ENCODE results near the gene ADPRS.
A peak's percentile ranks its signal among the peaks of the same experiment; 100 is the strongest.

ADPRS gene

GRCh38 chr1:36132029-36132428 lies 43.3 kb downstream of the ADPRS start:
- ATAC-seq (no peak), DNase-seq (ENCODE audit: low spot score in 2 of 2) (no peak)
- no peak overlapping the region for H3K27ac Mint-ChIP-seq
- H3K4me3 Mint-ChIP-seq: no peak overlapping the region
- peaks cover 14% of the 10 kb centered on the region for H3K4me1 Mint-ChIP-seq
- no peaks in the 10 kb centered on the region for H3K9me3 Mint-ChIP-seq
- peaks cover 10% of the 10 kb centered on the region for H3K36me3 Mint-ChIP-seq

GRCh38 chr1:36133484-36133883 lies 44.8 kb downstream of the ADPRS start:
- no peak for ATAC-seq
- no peak overlapping the region for H3K27ac Mint-ChIP-seq
- peaks cover 10% of the 10 kb centered on the region for H3K4me1 Mint-ChIP-seq
- H3K4me3 Mint-ChIP-seq: no peak overlapping the region
- H3K36me3 Mint-ChIP-seq: peaks cover 24% of the 10 kb centered on the region
- no peak for DNase-seq (ENCODE audit: low spot score in 2 of 2)
- no peaks in the 10 kb centered on the region for H3K9me3 Mint-ChIP-seq

DNA sequence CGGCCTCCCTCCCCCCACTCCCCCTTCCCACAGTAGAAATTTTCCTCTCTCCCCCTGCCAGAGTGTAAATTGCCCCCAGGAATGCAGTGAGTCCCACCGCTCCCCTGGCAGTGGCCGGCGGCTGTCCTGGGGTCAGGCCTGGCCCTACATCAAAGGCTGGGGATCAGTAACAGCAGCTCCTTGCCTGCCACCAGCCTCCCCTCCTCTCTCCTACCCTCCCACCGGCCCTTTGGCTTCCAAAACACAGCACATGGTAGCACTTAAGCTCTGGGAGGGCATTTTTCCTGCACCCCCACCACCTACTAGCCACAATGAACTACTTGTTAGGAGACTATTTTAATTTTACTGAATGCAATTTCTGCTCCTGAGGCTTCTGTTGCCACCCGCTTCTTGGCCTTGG lies 45.3 kb downstream of the ADPRS start:
- H3K4me1 Mint-ChIP-seq: peaks cover 10% of the 10 kb centered on the region
- DNase-seq (ENCODE audit: low spot score in 2 of 2) (no peak), ATAC-seq (no peak)
- H3K4me3 Mint-ChIP-seq: no peak overlapping the region
- peaks cover 30% of the 10 kb centered on the region for H3K36me3 Mint-ChIP-seq
- H3K9me3 Mint-ChIP-seq: no peaks in the 10 kb centered on the region
- no peak overlapping the region for H3K27ac Mint-ChIP-seq

DNA sequence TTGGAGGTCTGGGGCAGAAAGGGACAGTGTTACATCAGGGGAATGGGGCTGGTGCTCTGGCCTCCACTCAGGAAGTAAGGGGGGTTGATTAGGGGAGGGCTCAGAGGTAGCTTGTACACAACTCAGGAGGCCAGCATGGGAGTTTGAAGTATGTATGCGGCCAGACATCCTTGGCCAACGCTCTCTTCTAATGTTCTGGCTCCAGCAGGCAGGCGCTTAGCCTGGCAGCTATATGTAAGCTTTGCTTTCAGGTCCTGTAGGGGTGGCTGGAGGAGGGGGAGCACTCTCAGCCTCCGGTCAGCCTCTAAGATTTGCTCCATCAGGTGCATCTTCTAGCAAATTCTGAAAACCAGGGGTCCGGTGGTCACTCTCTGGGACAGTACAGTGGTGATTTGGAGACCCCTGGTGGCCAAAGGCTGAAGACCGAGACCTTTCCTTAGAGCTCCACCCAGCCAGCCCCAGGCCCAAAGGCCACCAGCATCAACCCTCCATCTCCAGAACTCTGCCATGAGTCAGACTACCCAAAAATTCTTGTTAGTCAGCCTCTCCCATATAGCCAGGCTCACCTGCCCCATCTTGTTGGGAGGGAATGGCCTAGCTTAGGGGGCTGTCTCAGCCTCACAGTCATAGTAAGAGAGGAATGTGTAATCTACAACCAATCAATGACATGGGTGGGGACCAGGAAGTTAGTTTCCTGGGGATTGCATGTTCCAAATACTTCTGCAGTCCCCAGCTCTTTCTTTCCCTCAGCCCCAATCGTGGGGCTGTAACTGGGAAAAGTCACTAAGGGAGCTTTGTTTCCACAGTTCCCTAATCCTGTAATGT lies 46.0 kb downstream of the ADPRS start:
- peak; percentile 33 to 71 for DNase-seq (ENCODE audit: low spot score in 2 of 2)
- peaks cover 37% of the 10 kb centered on the region for H3K36me3 Mint-ChIP-seq
- ATAC-seq: peak; percentile 78
- no peak overlapping the region for H3K4me3 Mint-ChIP-seq
- H3K27ac Mint-ChIP-seq: peak overlapping the region; percentile 43
- no peaks in the 10 kb centered on the region for H3K9me3 Mint-ChIP-seq
- H3K4me1 Mint-ChIP-seq: peaks cover 10% of the 10 kb centered on the region

- H3K9me3 Mint-ChIP-seq: no peaks in the 10 kb centered on the region
- no peak overlapping the region for H3K4me3 Mint-ChIP-seq
- no peak overlapping the region for H3K27ac Mint-ChIP-seq
- DNase-seq (ENCODE audit: low spot score in 2 of 2) (no peak), ATAC-seq (no peak)
- peaks cover 43% of the 10 kb centered on the region for H3K36me3 Mint-ChIP-seq
- peaks cover 15% of the 10 kb centered on the region for H3K4me1 Mint-ChIP-seq
Measured at GRCh38 chr1:36135330-36135667, 46.6 kb downstream of the ADPRS start.

GRCh38 chr1:36135796-36136195 lies 47.1 kb downstream of the ADPRS start:
- DNase-seq (ENCODE audit: low spot score in 2 of 2) (no peak), ATAC-seq (no peak)
- Mint-ChIP-seq H3K4me3 (no peak overlapping the region), H3K27ac (peak overlapping the region; percentile 43), H3K4me1 (peaks cover 20% of the 10 kb centered on the region), H3K36me3 (peaks cover 46% of the 10 kb centered on the region), H3K9me3 (no peaks in the 10 kb centered on the region)

- ATAC-seq: no peak
Measured at GRCh38 chr1:36136535-36136934, 47.8 kb downstream of the ADPRS start.

GRCh38 chr1:36137226-36137625 lies 48.5 kb downstream of the ADPRS start:
- Mint-ChIP-seq H3K4me3 (no peak overlapping the region), H3K36me3 (peaks cover 46% of the 10 kb centered on the region)

More at GRCh38 chr1:36136535-36136934, 47.8 kb downstream of the ADPRS start:
- H3K4me3 Mint-ChIP-seq: no peak overlapping the region
- H3K27ac Mint-ChIP-seq: peak overlapping the region; percentile 43
- H3K4me1 Mint-ChIP-seq: peaks cover 27% of the 10 kb centered on the region
- H3K36me3 Mint-ChIP-seq: peaks cover 46% of the 10 kb centered on the region
- H3K9me3 Mint-ChIP-seq: no peaks in the 10 kb centered on the region
- DNase-seq (ENCODE audit: low spot score in 2 of 2): no peak

DNA sequence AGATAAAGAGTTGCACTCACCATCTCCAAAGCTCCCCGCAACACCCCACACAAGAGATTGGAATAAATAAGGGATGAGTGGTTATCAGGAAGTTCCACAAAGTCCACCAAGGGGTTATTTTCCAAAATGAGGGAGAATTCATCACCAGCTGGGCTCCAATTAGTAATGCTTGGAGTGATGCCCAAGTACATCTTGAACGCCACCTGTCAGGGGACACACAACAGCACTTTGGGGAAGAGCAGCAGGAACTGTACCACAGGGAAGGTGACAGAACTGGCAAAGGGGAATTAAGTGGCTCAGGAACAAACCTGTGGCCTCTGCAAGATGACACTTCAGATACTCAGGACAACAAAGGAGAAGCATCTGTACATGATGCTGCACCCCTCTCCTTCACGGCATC lies 49.1 kb downstream of the ADPRS start:
- ATAC-seq (no peak), DNase-seq (ENCODE audit: low spot score in 2 of 2) (no peak)
- Mint-ChIP-seq H3K36me3 (peaks cover 46% of the 10 kb centered on the region), H3K27ac (peak overlapping the region; percentile 72), H3K4me1 (peaks cover 29% of the 10 kb centered on the region), H3K4me3 (no peak overlapping the region), H3K9me3 (no peaks in the 10 kb centered on the region)

More at GRCh38 chr1:36137226-36137625, 48.5 kb downstream of the ADPRS start:
- H3K27ac Mint-ChIP-seq: no peak overlapping the region
- ATAC-seq: no peak
- peaks cover 28% of the 10 kb centered on the region for H3K4me1 Mint-ChIP-seq
- no peaks in the 10 kb centered on the region for H3K9me3 Mint-ChIP-seq
- no peak for DNase-seq (ENCODE audit: low spot score in 2 of 2)

GRCh38 chr1:36139521-36139920 lies 50.8 kb downstream of the ADPRS start:
- Mint-ChIP-seq H3K4me1 (peaks cover 36% of the 10 kb centered on the region), H3K27ac (peak overlapping the region; percentile 79), H3K9me3 (no peaks in the 10 kb centered on the region), H3K4me3 (no peak overlapping the region), H3K36me3 (peaks cover 46% of the 10 kb centered on the region)
- DNase-seq (ENCODE audit: low spot score in 2 of 2) (no peak), ATAC-seq (no peak)

DNA sequence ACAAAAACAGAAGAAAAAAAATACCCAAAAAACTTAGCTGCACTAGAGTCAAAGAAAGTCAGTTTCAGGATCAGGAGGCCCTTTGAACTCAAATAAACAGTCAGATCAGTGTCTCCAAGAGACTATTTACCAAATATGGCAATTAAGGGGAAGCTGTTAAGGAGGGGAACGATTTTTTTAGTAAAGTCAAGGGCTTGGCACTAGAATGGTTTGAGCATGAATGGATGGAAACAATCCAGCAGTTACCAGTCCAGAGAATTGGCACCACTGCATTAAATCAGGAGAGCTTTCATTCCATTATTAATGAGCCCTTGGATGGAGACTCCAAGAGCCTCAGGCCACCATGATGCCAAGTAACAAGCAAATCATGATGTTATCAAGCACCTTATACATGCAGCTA lies 53.4 kb downstream of the ADPRS start:
- DNase-seq (ENCODE audit: low spot score in 2 of 2) (no peak), ATAC-seq (no peak)
- Mint-ChIP-seq H3K4me3 (no peak overlapping the region), H3K4me1 (peaks cover 34% of the 10 kb centered on the region), H3K9me3 (no peaks in the 10 kb centered on the region), H3K36me3 (peaks cover 35% of the 10 kb centered on the region), H3K27ac (peak overlapping the region; percentile 79)

- Mint-ChIP-seq H3K36me3 (peaks cover 22% of the 10 kb centered on the region), H3K4me1 (peaks cover 45% of the 10 kb centered on the region), H3K9me3 (no peaks in the 10 kb centered on the region), H3K27ac (peak overlapping the region; percentile 17), H3K4me3 (no peak overlapping the region)
- no peak for DNase-seq (ENCODE audit: low spot score in 2 of 2)
- no peak for ATAC-seq
Measured at GRCh38 chr1:36143424-36143823, 54.7 kb downstream of the ADPRS start.

Measured in stimulated activated effector memory CD8-positive, alpha-beta T cell treated with anti-CD3 and anti-CD28 coated beads, Interleukin-12 subunit alpha, Interleukin-12 subunit beta, amount 100 ng/mL, for 72 hours (primary cell).